ENCODE data around the gene MALAT1. TPM values are rescaled to one million over a fixed set of nuclear protein-coding genes. Genes with fewer than 3 reads are reported as not detected.

The MALAT1 gene
- total and polyA plus RNA-seq, 2 experiments from 2014 or later: 7,439 to 16,838 TPM

DNA sequence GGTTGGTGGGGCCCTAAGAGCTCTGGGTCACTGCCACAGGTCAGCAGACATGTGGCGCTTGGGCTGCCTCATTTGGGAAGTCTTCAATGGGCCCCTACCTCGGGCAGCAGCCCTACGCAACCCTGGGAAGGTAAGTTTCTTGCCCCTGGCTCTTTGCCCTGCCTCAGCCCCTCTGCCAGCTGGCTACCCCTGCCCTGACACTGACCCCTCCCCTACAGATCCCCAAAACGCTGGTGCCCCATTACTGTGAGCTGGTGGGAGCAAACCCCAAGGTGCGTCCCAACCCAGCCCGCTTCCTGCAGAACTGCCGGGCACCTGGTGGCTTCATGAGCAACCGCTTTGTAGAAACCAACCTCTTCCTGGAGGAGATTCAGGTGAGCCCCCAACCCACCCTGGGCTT lies 27.9 kb downstream of the MALAT1 start:
- Histone ChIP-seq H3K36me3 (peaks cover 26% of the 10 kb centered on the region), H3K4me1 (ENCODE audit: low read depth) (peaks cover 28% of the 10 kb centered on the region), H3K27ac (no peak overlapping the region), H3K4me3 (no peak overlapping the region), H3K9me3 (ENCODE audit: low read depth) (no peaks in the 10 kb centered on the region), H3K27me3 (no peaks in the 10 kb centered on the region)
- no peak for TF ChIP-seq CTCF (IDR thresholded peaks at IDR 0.05; ENCODE audit: low read depth, low read length)
- DNase-seq (ENCODE audit: low read depth in 1 of 2, low spot score in 1 of 2): no peak

GRCh38 chr11:65528819-65529350 lies 30.0 kb downstream of the MALAT1 start:
- H3K36me3 ChIP-seq: peaks cover 35% of the 10 kb centered on the region
- DNase-seq (ENCODE audit: low read depth in 1 of 2, low spot score in 1 of 2): no peak
- peaks cover 8% of the 10 kb centered on the region for H3K4me1 ChIP-seq (ENCODE audit: low read depth)
- no peak overlapping the region for H3K4me3 ChIP-seq
- no peaks in the 10 kb centered on the region for H3K27me3 ChIP-seq
- H3K27ac ChIP-seq: peak overlapping the region; percentile 23
- H3K9me3 ChIP-seq (ENCODE audit: low read depth): no peaks in the 10 kb centered on the region
- no peak for TF ChIP-seq CTCF (IDR thresholded peaks at IDR 0.05; ENCODE audit: low read depth, low read length)

DNA sequence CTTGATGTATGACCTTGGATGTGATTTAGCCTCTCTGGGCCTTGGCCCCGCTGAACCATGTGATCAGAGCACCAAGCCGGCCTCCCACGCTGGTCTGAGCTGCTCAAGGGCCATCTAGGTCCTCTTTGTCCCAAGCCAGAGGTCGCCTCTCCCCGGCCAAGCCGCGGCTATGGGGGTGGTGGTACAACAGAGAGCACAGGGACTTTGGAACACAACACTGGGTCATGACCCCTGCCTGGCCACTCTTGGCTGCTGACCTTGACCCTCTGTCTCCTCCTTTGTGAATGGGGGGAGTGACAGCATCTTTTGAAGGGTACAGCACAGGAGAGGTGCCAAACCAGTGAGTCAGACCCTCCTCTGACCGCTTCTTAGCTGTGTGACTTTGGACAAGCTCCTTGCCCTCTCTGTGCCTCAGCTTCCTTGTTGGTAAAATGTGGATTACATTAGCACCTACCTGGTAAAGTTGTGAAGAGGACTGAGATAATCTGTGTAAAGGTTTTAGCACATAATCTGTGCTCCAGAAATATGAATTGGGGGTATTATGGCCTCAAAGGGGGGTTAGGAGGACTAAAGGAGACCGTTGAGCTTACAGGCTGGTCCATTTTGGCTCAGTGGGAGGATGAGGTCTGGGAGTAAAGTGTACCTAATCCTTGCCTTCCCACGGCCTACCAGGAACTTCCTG lies 30.8 kb downstream of the MALAT1 start:
- Histone ChIP-seq H3K4me1 (ENCODE audit: low read depth) (peaks cover under 1% of the 10 kb centered on the region), H3K9me3 (ENCODE audit: low read depth) (no peaks in the 10 kb centered on the region), H3K4me3 (no peak overlapping the region), H3K27ac (no peak overlapping the region), H3K36me3 (peaks cover 35% of the 10 kb centered on the region), H3K27me3 (no peaks in the 10 kb centered on the region)
- no peak for TF ChIP-seq CTCF (IDR thresholded peaks at IDR 0.05; ENCODE audit: low read depth, low read length)
- no peak for DNase-seq (ENCODE audit: low read depth in 1 of 2, low spot score in 1 of 2)

- peak; percentile 22 for TF ChIP-seq CTCF (IDR thresholded peaks at IDR 0.05; ENCODE audit: low read depth, low read length)
- no peak overlapping the region for H3K4me3 ChIP-seq
- H3K27ac ChIP-seq: no peak overlapping the region
- no peak for DNase-seq (ENCODE audit: low read depth in 1 of 2, low spot score in 1 of 2)
- H3K4me1 ChIP-seq (ENCODE audit: low read depth): no peaks in the 10 kb centered on the region
- no peaks in the 10 kb centered on the region for H3K9me3 ChIP-seq (ENCODE audit: low read depth)
- peaks cover 35% of the 10 kb centered on the region for H3K36me3 ChIP-seq
- H3K27me3 ChIP-seq: no peaks in the 10 kb centered on the region
Observed at GRCh38 chr11:65530157-65530496, 31.3 kb downstream of the MALAT1 start.

- DNase-seq (ENCODE audit: low read depth in 1 of 2, low spot score in 1 of 2): no peak
- H3K27me3 ChIP-seq: no peaks in the 10 kb centered on the region
- no peak overlapping the region for H3K27ac ChIP-seq
- no peaks in the 10 kb centered on the region for H3K9me3 ChIP-seq (ENCODE audit: low read depth)
- H3K36me3 ChIP-seq: peaks cover 34% of the 10 kb centered on the region
- no peaks in the 10 kb centered on the region for H3K4me1 ChIP-seq (ENCODE audit: low read depth)
- H3K4me3 ChIP-seq: no peak overlapping the region
- TF ChIP-seq CTCF (IDR thresholded peaks at IDR 0.05; ENCODE audit: low read depth, low read length): no peak
Observed at GRCh38 chr11:65532388-65533064, 33.7 kb downstream of the MALAT1 start.

All from cardiac muscle cell (in vitro differentiated cells and primary cell).